ENCODE measurements around the gene GGPS1. TPM values are rescaled to one million over a fixed set of nuclear protein-coding genes. Genes with fewer than 3 reads are reported as not detected.

The GGPS1 gene
- total and polyA plus RNA-seq, 2 of the 8 experiments (the other 6 are each of a cell fraction or from before 2014, with no cell fraction given): 20.9 to 43.6 TPM

GRCh38 chr1:235291599-235292091 lies 36.7 kb upstream of the GGPS1 start (continued):
- no peak for TF ChIP-seq EZH2 (IDR thresholded peaks at IDR 0.05; ENCODE audit: low read depth, low read length, severe bottlenecking)
- TF ChIP-seq SUZ12 (IDR thresholded peaks at IDR 0.05; ENCODE audit: low read length): no peak
- no peak for TF ChIP-seq MAFK (IDR thresholded peaks at IDR 0.05; ENCODE audit: low read depth, low read length)
- no peak for TF ChIP-seq EGR1 (IDR thresholded peaks at IDR 0.05; ENCODE audit: borderline replicate concordance, low read depth, low read length)
- TF ChIP-seq EP300 (IDR thresholded peaks at IDR 0.05; ENCODE audit: borderline replicate concordance in 1 of 2, low read depth in 2 of 2, low read length in 2 of 2): no peak
- TF ChIP-seq SP4 (IDR thresholded peaks at IDR 0.05; ENCODE audit: low read length): no peak
- TF ChIP-seq SIN3A (conservative IDR thresholded peaks at IDR 0.05 in 1 of 2, IDR thresholded peaks at IDR 0.05 in 1 of 2; ENCODE audit: low read depth in 1 of 2, low read length in 2 of 2): no peak
- no peak for TF ChIP-seq TBP (IDR thresholded peaks at IDR 0.05; ENCODE audit: low read depth, low read length)

Measured in H1 (cell line).